ENCODE results near the gene SP3.

DNA sequence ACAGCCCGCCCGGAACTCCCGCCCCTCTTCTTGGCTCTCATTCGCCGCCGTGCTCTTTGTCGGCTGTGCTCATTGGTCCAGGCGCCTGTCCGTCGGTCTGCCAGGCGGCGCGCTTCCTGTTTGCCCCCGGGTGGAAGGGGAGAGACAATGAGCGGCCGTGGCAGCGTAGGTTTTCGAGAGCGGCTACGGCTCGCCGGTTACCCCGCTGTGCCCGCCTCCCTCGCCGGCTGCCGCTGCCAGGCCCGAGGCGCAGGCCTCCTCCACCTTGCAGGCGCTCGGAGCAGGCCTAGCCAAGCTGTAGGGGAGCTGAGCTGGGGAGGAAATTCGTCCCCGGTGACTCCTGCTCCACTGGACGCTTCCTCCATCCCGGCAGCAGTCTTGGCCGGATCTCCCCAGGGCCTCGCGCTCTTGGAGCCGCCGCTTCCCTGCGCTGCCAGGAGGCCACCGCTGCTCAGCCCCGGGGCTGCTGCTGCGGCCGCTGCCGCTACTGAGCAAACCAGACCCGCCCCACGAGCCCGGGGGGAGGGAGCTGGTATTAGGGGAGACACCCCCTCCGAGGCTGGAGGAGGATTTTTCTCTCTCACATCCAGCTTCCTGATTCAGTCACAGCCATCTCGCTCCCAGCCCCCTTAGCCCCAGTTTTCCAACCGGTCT is at the start of gene SP3:
- TF ChIP-seq, protein P1, sequence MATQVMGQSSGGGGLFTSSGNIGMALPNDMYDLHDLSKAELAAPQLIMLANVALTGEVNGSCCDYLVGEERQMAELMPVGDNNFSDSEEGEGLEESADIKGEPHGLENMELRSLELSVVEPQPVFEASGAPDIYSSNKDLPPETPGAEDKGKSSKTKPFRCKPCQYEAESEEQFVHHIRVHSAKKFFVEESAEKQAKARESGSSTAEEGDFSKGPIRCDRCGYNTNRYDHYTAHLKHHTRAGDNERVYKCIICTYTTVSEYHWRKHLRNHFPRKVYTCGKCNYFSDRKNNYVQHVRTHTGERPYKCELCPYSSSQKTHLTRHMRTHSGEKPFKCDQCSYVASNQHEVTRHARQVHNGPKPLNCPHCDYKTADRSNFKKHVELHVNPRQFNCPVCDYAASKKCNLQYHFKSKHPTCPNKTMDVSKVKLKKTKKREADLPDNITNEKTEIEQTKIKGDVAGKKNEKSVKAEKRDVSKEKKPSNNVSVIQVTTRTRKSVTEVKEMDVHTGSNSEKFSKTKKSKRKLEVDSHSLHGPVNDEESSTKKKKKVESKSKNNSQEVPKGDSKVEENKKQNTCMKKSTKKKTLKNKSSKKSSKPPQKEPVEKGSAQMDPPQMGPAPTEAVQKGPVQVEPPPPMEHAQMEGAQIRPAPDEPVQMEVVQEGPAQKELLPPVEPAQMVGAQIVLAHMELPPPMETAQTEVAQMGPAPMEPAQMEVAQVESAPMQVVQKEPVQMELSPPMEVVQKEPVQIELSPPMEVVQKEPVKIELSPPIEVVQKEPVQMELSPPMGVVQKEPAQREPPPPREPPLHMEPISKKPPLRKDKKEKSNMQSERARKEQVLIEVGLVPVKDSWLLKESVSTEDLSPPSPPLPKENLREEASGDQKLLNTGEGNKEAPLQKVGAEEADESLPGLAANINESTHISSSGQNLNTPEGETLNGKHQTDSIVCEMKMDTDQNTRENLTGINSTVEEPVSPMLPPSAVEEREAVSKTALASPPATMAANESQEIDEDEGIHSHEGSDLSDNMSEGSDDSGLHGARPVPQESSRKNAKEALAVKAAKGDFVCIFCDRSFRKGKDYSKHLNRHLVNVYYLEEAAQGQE (IDR thresholded peaks at IDR 0.05; ENCODE audit: unreplicated experiment), result no peak
- TF ChIP-seq, protein P2, sequence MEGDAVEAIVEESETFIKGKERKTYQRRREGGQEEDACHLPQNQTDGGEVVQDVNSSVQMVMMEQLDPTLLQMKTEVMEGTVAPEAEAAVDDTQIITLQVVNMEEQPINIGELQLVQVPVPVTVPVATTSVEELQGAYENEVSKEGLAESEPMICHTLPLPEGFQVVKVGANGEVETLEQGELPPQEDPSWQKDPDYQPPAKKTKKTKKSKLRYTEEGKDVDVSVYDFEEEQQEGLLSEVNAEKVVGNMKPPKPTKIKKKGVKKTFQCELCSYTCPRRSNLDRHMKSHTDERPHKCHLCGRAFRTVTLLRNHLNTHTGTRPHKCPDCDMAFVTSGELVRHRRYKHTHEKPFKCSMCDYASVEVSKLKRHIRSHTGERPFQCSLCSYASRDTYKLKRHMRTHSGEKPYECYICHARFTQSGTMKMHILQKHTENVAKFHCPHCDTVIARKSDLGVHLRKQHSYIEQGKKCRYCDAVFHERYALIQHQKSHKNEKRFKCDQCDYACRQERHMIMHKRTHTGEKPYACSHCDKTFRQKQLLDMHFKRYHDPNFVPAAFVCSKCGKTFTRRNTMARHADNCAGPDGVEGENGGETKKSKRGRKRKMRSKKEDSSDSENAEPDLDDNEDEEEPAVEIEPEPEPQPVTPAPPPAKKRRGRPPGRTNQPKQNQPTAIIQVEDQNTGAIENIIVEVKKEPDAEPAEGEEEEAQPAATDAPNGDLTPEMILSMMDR (conservative IDR thresholded peaks at IDR 0.05; ENCODE audit: low read depth in 2 of 2), result no peak
- no peak for TF ChIP-seq CREB1 (CRISPR knock-in tag; IDR thresholded peaks at IDR 0.05; ENCODE audit: low read depth)
- TF ChIP-seq EZH2 (IDR thresholded peaks at IDR 0.05; ENCODE audit: low read depth, unreplicated experiment), result no peak
- TF ChIP-seq POLR2AphosphoS5 (IDR thresholded peaks at IDR 0.05; ENCODE audit: low read depth), result no peak; the same call in none of the 2 replicates
- no peak for TF ChIP-seq NANOG (IDR thresholded peaks at IDR 0.05; ENCODE audit: borderline replicate concordance)
- TF ChIP-seq EZH2phosphoT487 (IDR thresholded peaks at IDR 0.05; ENCODE audit: unreplicated experiment), result no peak
- TF ChIP-seq, protein P3, sequence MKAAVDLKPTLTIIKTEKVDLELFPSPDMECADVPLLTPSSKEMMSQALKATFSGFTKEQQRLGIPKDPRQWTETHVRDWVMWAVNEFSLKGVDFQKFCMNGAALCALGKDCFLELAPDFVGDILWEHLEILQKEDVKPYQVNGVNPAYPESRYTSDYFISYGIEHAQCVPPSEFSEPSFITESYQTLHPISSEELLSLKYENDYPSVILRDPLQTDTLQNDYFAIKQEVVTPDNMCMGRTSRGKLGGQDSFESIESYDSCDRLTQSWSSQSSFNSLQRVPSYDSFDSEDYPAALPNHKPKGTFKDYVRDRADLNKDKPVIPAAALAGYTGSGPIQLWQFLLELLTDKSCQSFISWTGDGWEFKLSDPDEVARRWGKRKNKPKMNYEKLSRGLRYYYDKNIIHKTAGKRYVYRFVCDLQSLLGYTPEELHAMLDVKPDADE (IDR thresholded peaks at IDR 0.05), result no peak
- TF ChIP-seq JUNB (IDR thresholded peaks at IDR 0.05; ENCODE audit: unreplicated experiment), result no peak
- TF ChIP-seq STAT1 (IDR thresholded peaks at IDR 0.05; ENCODE audit: unreplicated experiment), result no peak
- no peak for TF ChIP-seq ZNF331 (CRISPR knock-in tag; IDR thresholded peaks at IDR 0.05; ENCODE audit: low read depth)
- no peak for TF ChIP-seq ZNF114 (CRISPR knock-in tag; IDR thresholded peaks at IDR 0.05)
- TF ChIP-seq, protein P4, sequence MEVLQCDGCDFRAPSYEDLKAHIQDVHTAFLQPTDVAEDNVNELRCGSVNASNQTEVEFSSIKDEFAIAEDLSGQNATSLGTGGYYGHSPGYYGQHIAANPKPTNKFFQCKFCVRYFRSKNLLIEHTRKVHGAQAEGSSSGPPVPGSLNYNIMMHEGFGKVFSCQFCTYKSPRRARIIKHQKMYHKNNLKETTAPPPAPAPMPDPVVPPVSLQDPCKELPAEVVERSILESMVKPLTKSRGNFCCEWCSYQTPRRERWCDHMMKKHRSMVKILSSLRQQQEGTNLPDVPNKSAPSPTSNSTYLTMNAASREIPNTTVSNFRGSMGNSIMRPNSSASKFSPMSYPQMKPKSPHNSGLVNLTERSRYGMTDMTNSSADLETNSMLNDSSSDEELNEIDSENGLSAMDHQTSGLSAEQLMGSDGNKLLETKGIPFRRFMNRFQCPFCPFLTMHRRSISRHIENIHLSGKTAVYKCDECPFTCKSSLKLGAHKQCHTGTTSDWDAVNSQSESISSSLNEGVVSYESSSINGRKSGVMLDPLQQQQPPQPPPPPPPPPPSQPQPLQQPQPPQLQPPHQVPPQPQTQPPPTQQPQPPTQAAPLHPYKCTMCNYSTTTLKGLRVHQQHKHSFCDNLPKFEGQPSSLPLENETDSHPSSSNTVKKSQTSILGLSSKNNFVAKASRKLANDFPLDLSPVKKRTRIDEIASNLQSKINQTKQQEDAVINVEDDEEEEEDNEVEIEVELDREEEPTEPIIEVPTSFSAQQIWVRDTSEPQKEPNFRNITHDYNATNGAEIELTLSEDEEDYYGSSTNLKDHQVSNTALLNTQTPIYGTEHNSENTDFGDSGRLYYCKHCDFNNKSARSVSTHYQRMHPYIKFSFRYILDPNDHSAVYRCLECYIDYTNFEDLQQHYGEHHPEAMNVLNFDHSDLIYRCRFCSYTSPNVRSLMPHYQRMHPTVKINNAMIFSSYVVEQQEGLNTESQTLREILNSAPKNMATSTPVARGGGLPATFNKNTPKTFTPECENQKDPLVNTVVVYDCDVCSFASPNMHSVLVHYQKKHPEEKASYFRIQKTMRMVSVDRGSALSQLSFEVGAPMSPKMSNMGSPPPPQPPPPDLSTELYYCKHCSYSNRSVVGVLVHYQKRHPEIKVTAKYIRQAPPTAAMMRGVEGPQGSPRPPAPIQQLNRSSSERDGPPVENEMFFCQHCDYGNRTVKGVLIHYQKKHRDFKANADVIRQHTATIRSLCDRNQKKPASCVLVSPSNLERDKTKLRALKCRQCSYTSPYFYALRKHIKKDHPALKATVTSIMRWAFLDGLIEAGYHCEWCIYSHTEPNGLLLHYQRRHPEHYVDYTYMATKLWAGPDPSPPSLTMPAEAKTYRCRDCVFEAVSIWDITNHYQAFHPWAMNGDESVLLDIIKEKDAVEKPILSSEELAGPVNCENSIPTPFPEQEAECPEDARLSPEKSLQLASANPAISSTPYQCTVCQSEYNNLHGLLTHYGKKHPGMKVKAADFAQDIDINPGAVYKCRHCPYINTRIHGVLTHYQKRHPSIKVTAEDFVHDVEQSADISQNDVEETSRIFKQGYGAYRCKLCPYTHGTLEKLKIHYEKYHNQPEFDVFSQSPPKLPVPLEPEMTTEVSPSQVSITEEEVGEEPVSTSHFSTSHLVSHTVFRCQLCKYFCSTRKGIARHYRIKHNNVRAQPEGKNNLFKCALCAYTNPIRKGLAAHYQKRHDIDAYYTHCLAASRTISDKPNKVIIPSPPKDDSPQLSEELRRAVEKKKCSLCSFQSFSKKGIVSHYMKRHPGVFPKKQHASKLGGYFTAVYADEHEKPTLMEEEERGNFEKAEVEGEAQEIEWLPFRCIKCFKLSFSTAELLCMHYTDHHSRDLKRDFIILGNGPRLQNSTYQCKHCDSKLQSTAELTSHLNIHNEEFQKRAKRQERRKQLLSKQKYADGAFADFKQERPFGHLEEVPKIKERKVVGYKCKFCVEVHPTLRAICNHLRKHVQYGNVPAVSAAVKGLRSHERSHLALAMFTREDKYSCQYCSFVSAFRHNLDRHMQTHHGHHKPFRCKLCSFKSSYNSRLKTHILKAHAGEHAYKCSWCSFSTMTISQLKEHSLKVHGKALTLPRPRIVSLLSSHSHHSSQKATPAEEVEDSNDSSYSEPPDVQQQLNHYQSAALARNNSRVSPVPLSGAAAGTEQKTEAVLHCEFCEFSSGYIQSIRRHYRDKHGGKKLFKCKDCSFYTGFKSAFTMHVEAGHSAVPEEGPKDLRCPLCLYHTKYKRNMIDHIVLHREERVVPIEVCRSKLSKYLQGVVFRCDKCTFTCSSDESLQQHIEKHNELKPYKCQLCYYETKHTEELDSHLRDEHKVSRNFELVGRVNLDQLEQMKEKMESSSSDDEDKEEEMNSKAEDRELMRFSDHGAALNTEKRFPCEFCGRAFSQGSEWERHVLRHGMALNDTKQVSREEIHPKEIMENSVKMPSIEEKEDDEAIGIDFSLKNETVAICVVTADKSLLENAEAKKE (CRISPR knock-in tag; IDR thresholded peaks at IDR 0.05), result no peak

All from GM23338 (cell line).